A673 (cell line): ENCODE results near the gene GALNT16. TPM values are rescaled to one million over a fixed set of nuclear protein-coding genes. Genes with fewer than 3 reads are reported as not detected.

ENCODE experiments used
- BruUV-seq: library from RNA; stranded (reverse); fragments of 400-500 nt; replicated peaks from 2 replicates; lab custom pipeline; 2021; lab: Mats Ljungman, UMichigan
- CTCF ChIA-PET: fragments of 300-600 bp; sonication (Branson Sonifier 250); formaldehyde crosslinking; loops from one replicate; lab custom pipeline; 2022; ENCODE audit warnings: antibody characterized with exemption; lab: Charles Lee
- POLR2A ChIA-PET: fragments of 300-600 bp; sonication (Branson Sonifier 250); formaldehyde crosslinking; loops from one replicate; lab custom pipeline; 2022; ENCODE audit warnings: antibody characterized with exemption; ENCODE audit not compliant: low non-redundant PET; lab: Charles Lee
- DNase-seq: peaks from one replicate; pipeline ENCODE4 v3.0.0-alpha.2; 2015; ENCODE audit warnings: low spot score
- H3K27ac ChIP-seq: fragments of 200-600 bp; sonication (generic); 2 replicates; pipeline ENCODE4 v1.5.1; 2016; ENCODE audit warnings: mixed run types, low read depth, mild to moderate bottlenecking, mixed read lengths, antibody characterized with exemption, low read length; ENCODE audit not compliant: poor library complexity, severe bottlenecking
- H3K27me3 ChIP-seq: fragments of 200-600 bp; sonication (generic); replicated peaks from 2 replicates; pipeline ENCODE4 v1.6.1; 2017; ENCODE audit warnings: mixed run types, low read depth, mild to moderate bottlenecking, mixed read lengths, antibody characterized with exemption, low read length; ENCODE audit not compliant: insufficient read depth, poor library complexity
- H3K36me3 ChIP-seq: fragments of 200-600 bp; sonication (generic); 2 replicates; pipeline ENCODE4 v1.6.1; 2016; ENCODE audit warnings: mixed run types, mild to moderate bottlenecking, mixed read lengths, antibody characterized with exemption, low read length; ENCODE audit not compliant: insufficient read depth, poor library complexity, severe bottlenecking
- H3K4me1 ChIP-seq: fragments of 200-600 bp; sonication (generic); 2 replicates; pipeline ENCODE4 v1.6.1; 2017; ENCODE audit warnings: mixed run types, mild to moderate bottlenecking, mixed read lengths, antibody characterized with exemption, low read length; ENCODE audit not compliant: insufficient read depth, poor library complexity, severe bottlenecking
- H3K4me3 ChIP-seq: fragments of 200-600 bp; sonication (generic); 2 replicates; pipeline ENCODE4 v1.5.1; 2016; ENCODE audit warnings: low read depth, mixed run types, mild to moderate bottlenecking, mixed read lengths, low read length; ENCODE audit not compliant: poor library complexity, severe bottlenecking
- H3K9me3 ChIP-seq: fragments of 200-600 bp; sonication (generic); 2 replicates; pipeline ENCODE4 v1.6.1; 2016; ENCODE audit warnings: mixed run types, low read depth, mild to moderate bottlenecking, mixed read lengths, antibody characterized with exemption, low read length; ENCODE audit not compliant: poor library complexity, severe bottlenecking
- EZH2 ChIP-seq: fragments of 200-600 bp; sonication (generic); IDR thresholded peaks from 2 replicates; pipeline ENCODE4 v1.6.1; 2017; ENCODE audit warnings: borderline replicate concordance, low read depth, mild to moderate bottlenecking, mixed read lengths, antibody characterized with exemption, low read length; ENCODE audit not compliant: poor library complexity, severe bottlenecking
- intact Hi-C: fragments of 100-400 bp; cut with micrococcal nuclease; formaldehyde crosslinking; loops from one replicate; pipeline ENCODE4 v1.10.0; 2022; ENCODE audit not compliant: unreplicated experiment
- total RNA-seq: library from RNA; stranded (reverse); gene quantifications from 2 replicates; pipeline ENCODE4 v1.2.3, GENCODE V29; 2021
- TF ChIP-seq, protein P1 (sequence below): fragments of 300-800, 200-600 bp; sonication (generic); conservative IDR thresholded peaks from 2 replicates; pipeline ENCODE4 v1.5.1; 2017; ENCODE audit warnings: low read depth, mild to moderate bottlenecking, antibody characterized with exemption, low read length, moderate library complexity, mixed read lengths

Gene GALNT16
- total RNA-seq, 1 experiment from 2014 or later, result 0.32 TPM

DNA sequence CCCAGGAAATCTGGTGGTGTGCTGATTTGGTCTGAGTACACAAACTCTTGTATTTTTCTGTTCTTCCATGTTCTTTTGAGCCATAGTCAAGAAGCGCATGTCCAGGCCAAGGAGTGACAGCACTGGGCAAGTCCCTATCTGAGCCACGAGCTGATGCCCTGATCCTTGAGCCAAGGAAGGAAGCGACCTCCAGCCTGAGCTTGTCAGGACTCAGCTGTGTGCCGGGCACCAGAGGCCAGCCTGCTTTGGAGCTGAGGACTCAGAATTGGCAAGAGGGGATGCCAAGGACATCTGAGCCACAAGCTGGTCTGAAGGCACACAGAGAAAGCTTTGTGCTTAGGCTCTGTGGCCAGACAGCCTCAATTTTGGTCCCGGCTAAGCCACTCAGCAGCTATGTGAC is 52.6 kb downstream of the GALNT16 start:
- no peak overlapping the region for H3K27ac ChIP-seq
- ChIA-PET POLR2A (no interaction called here), CTCF (no interaction called here)
- H3K9me3 ChIP-seq, result no peaks in the 10 kb centered on the region
- intact Hi-C loops, result no loop called here
- peaks cover 12% of the 10 kb centered on the region for H3K27me3 ChIP-seq
- no peaks in the 10 kb centered on the region for H3K4me1 ChIP-seq
- no peak overlapping the region for H3K4me3 ChIP-seq
- no peaks in the 10 kb centered on the region for H3K36me3 ChIP-seq
- DNase-seq, result no peak
- BruUV-seq, result no TSS peak
- TF ChIP-seq EZH2, result no peak
- TF ChIP-seq, protein P1, sequence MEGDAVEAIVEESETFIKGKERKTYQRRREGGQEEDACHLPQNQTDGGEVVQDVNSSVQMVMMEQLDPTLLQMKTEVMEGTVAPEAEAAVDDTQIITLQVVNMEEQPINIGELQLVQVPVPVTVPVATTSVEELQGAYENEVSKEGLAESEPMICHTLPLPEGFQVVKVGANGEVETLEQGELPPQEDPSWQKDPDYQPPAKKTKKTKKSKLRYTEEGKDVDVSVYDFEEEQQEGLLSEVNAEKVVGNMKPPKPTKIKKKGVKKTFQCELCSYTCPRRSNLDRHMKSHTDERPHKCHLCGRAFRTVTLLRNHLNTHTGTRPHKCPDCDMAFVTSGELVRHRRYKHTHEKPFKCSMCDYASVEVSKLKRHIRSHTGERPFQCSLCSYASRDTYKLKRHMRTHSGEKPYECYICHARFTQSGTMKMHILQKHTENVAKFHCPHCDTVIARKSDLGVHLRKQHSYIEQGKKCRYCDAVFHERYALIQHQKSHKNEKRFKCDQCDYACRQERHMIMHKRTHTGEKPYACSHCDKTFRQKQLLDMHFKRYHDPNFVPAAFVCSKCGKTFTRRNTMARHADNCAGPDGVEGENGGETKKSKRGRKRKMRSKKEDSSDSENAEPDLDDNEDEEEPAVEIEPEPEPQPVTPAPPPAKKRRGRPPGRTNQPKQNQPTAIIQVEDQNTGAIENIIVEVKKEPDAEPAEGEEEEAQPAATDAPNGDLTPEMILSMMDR, result no peak

DNA sequence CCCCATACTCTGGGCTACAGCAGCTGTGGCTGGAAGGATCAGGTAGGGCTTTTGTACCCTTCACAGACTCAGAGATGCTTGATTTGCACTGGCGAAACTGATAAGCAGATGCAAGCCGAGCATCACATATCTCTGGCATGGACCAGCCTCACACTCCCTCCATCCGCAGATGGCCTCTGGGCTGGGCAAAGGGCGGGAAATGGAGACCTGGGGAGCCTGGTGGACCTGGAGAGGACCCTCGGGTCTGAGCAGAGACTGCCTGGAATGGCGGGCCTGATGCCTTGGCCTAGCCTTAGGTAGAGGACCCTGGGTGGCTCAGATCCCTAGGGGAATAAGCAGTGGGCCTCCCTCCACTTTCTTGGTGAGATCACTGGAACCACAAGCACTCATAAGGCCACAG is 53.2 kb downstream of the GALNT16 start:
- ChIA-PET CTCF (no interaction called here), POLR2A (no interaction called here)
- H3K36me3 ChIP-seq, result no peaks in the 10 kb centered on the region
- H3K27me3 ChIP-seq, result peaks cover 12% of the 10 kb centered on the region
- H3K4me3 ChIP-seq, result no peak overlapping the region
- no peak for DNase-seq
- TF ChIP-seq, protein P1, result no peak
- no TSS peak for BruUV-seq
- no peaks in the 10 kb centered on the region for H3K4me1 ChIP-seq
- no peak overlapping the region for H3K27ac ChIP-seq
- intact Hi-C loops, result no loop called here
- H3K9me3 ChIP-seq, result no peaks in the 10 kb centered on the region

DNA sequence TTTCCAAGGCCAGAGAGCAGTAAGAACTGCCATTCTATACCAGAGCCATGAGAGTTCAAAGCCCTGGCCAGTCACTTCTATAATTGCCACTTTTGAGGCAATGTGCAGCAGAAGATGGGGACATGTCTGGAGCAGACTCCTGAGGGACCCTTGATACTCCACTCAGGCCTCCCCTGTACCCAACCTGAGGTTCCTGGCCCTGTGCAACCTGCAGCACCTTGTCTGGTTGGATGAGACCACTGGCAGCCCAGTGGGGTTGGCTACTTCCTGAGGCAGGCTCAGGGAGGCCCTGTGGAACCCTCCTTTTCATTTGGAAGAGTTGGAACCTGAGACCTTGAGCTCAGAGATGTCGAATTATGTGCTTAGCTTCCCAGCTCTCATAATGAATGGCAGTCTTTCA is 54.4 kb downstream of the GALNT16 start:
- ChIA-PET POLR2A (no interaction called here), CTCF (no interaction called here)
- H3K9me3 ChIP-seq, result no peaks in the 10 kb centered on the region
- BruUV-seq, result no TSS peak
- TF ChIP-seq, protein P1, result no peak
- TF ChIP-seq EZH2, result no peak
- no peak overlapping the region for H3K4me3 ChIP-seq
- H3K4me1 ChIP-seq, result no peaks in the 10 kb centered on the region
- peaks cover 6% of the 10 kb centered on the region for H3K27me3 ChIP-seq
- DNase-seq, result no peak
- H3K36me3 ChIP-seq, result no peaks in the 10 kb centered on the region
- H3K27ac ChIP-seq, result no peak overlapping the region
- intact Hi-C loops, result no loop called here
